Fibroblast of villous mesenchyme (primary cell): ENCODE measurements around the gene LAD1. TPM values are rescaled to one million over a fixed set of nuclear protein-coding genes. Genes with fewer than 3 reads are reported as not detected.

Source experiments
- DNase-seq: peaks from one replicate; pipeline ENCODE4 v3.0.0-alpha.2; 2010; ENCODE audit warnings: low read depth
- H3K4me3 ChIP-seq: 2 replicates; pipeline ENCODE4 v1.5.1; 2011; ENCODE audit warnings: low read depth, mild to moderate bottlenecking, low read length
- CTCF ChIP-seq: IDR thresholded peaks from 2 replicates; pipeline ENCODE4 v1.5.1; 2012; ENCODE audit warnings: low read depth, mild to moderate bottlenecking, low read length; ENCODE audit not compliant: insufficient read depth
- total RNA-seq: library from RNA; depleted of rRNA; stranded (reverse); fragments of >200 nt; gene quantifications from 2 replicates; pipeline ENCODE4 v1.2.3, GENCODE V29; 2012

Gene LAD1
- total RNA-seq, 1 donor = not detected

GRCh38 chr1:201358596-201358995, 40.5 kb downstream of the LAD1 start:
- H3K4me3 ChIP-seq = no peak overlapping the region
- TF ChIP-seq CTCF = no peak
- DNase-seq = no peak

GRCh38 chr1:201357636-201358348, 41.3 kb downstream of the LAD1 start:
- no peak overlapping the region for H3K4me3 ChIP-seq
- TF ChIP-seq CTCF = no peak

GRCh38 chr1:201357211-201357610, 41.9 kb downstream of the LAD1 start:
- TF ChIP-seq CTCF = no peak
- DNase-seq = no peak

More at GRCh38 chr1:201357636-201358348, 41.3 kb downstream of the LAD1 start:
- no peak for DNase-seq

GRCh38 chr1:201356701-201357100, 42.4 kb downstream of the LAD1 start:
- no peak for DNase-seq
- no peak overlapping the region for H3K4me3 ChIP-seq
- no peak for TF ChIP-seq CTCF

More at GRCh38 chr1:201357211-201357610, 41.9 kb downstream of the LAD1 start:
- H3K4me3 ChIP-seq = no peak overlapping the region

- no peak overlapping the region for H3K4me3 ChIP-seq
- DNase-seq = no peak
- no peak for TF ChIP-seq CTCF
These were observed 42.9 kb downstream of the LAD1 start for GRCh38 chr1:201356236-201356635.

GRCh38 chr1:201355471-201355870, 43.7 kb downstream of the LAD1 start:
- no peak for DNase-seq
- TF ChIP-seq CTCF = no peak

GRCh38 chr1:201354901-201355295, 44.2 kb downstream of the LAD1 start:
- DNase-seq = no peak
- no peak overlapping the region for H3K4me3 ChIP-seq
- TF ChIP-seq CTCF = no peak

More at GRCh38 chr1:201355471-201355870, 43.7 kb downstream of the LAD1 start:
- no peak overlapping the region for H3K4me3 ChIP-seq
